GM20000 (cell line): ENCODE data around the gene ADGRV1.

Source experiments
- DNase-seq: peaks from one replicate; pipeline ENCODE4 v3.0.0; 2012; ENCODE audit warnings: low spot score
- TF ChIP-seq, protein P1 (sequence below): IDR thresholded peaks from 2 replicates; pipeline ENCODE4 v1.5.1; 2012; ENCODE audit warnings: mild to moderate bottlenecking, control low read depth; ENCODE audit errors: extremely low read depth, missing control alignments

Gene ADGRV1

GRCh38 chr5:91146905-91147600 is 588.5 kb downstream of the ADGRV1 start:
- TF ChIP-seq, protein P1, sequence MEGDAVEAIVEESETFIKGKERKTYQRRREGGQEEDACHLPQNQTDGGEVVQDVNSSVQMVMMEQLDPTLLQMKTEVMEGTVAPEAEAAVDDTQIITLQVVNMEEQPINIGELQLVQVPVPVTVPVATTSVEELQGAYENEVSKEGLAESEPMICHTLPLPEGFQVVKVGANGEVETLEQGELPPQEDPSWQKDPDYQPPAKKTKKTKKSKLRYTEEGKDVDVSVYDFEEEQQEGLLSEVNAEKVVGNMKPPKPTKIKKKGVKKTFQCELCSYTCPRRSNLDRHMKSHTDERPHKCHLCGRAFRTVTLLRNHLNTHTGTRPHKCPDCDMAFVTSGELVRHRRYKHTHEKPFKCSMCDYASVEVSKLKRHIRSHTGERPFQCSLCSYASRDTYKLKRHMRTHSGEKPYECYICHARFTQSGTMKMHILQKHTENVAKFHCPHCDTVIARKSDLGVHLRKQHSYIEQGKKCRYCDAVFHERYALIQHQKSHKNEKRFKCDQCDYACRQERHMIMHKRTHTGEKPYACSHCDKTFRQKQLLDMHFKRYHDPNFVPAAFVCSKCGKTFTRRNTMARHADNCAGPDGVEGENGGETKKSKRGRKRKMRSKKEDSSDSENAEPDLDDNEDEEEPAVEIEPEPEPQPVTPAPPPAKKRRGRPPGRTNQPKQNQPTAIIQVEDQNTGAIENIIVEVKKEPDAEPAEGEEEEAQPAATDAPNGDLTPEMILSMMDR, result no peak
- DNase-seq, result no peak

- DNase-seq, result no peak
- TF ChIP-seq, protein P1, result no peak
These were observed 591.6 kb downstream of the ADGRV1 start for GRCh38 chr5:91150234-91150633.

DNA sequence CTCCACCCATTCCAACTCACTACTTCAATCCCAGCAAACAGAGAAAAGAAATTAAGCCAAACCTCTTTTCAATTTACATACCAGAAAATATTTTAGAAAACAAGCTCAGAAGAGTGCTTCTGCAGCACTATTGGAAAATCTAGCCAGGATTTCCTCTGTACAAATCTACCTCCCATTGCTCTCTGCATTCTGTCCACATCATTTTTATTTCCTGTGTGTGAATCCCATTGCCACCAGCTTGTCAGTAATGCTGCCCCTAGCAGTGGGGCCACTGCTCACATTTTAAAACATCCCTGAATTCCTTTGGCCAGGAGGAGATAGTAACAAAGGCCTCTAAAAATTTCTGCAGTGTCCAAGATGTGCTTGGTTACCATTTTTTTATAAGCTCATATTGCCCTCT is 592.0 kb downstream of the ADGRV1 start:
- TF ChIP-seq, protein P1, result no peak
- DNase-seq, result no peak

DNA sequence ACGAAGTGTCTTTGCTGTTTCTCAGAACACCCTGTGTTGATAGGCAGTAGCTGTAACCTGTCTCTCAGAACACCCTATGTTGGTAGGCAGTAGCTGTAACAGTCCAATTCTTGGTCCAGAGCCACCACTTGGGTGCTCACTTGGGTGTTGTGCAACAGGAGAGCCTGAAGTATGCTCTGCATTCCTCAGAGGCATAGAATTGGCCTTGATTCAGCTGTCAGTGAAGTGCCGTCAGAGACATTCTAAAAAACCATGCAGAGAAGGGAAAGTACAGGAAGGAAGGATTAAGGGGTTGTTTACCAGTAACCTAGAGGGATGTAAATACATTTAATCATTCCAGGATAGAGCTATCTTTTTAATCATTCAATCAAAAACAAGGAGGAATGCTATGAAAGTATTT is 593.4 kb downstream of the ADGRV1 start:
- TF ChIP-seq, protein P1, result no peak
- no peak for DNase-seq

DNA sequence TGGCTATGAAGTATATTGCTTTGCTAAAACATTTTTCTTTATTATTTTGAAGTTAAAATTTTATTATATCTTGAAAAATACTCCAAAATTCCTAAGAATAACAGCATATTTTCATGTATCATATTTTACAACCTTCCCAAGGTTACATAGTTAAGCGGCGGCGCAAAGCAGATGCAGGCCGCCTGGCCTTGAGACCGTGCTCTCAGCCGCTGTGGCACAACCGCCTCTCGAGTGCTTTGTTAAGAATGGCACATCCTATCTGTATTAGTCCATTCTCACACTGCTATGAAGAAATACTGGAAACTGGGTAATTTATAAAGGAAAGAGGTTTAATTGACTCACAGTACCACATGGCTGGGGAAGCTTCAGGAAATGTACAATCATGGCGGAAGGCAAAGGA is 595.7 kb downstream of the ADGRV1 start:
- TF ChIP-seq, protein P1, result no peak
- no peak for DNase-seq

- DNase-seq, result no peak
- TF ChIP-seq, protein P1, result no peak
These were observed 596.7 kb downstream of the ADGRV1 start for GRCh38 chr5:91155274-91155673.

GRCh38 chr5:91156242-91156641 is 597.6 kb downstream of the ADGRV1 start:
- no peak for DNase-seq
- TF ChIP-seq, protein P1, result no peak
